Stimulated activated CD4-positive, alpha-beta T cell treated with anti-CD3 and anti-CD28 coated beads, Interleukin-15, amount 100 ng/mL, for 48 hours (primary cell): Measurements from ENCODE around the gene RASAL2.

Experiments
- DNase-seq, 2 donors: peaks; one replicate each; pipeline ENCODE4 v3.0.0-alpha.2; 2020; ENCODE audit warnings: low read depth in 2 of 2

RASAL2 gene

DNA sequence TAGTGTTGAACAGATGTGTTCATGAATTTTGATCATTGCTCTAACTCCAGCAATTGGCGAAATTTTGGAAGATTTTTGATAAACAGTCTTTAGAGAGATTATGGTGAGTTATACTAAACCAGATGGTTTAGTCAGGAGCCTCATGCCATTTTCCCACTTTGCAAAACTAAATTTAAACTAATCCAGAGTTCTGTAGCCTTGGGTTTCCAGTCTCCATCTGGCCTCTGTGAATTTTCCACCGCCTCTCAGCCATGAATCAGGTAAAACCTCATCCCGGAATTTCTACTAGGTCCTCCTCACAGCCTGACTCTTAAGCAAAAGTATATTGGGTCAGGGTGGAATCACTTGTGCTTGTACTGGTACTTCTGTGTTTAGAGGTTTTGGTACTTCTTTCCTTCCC is 358.1 kb downstream of the RASAL2 start:
- DNase-seq = no peak

- no peak for DNase-seq
Observed at GRCh38 chr1:178456472-178456871, 362.6 kb downstream of the RASAL2 start.

GRCh38 chr1:178457651-178458050 is 363.7 kb downstream of the RASAL2 start:
- no peak for DNase-seq

DNA sequence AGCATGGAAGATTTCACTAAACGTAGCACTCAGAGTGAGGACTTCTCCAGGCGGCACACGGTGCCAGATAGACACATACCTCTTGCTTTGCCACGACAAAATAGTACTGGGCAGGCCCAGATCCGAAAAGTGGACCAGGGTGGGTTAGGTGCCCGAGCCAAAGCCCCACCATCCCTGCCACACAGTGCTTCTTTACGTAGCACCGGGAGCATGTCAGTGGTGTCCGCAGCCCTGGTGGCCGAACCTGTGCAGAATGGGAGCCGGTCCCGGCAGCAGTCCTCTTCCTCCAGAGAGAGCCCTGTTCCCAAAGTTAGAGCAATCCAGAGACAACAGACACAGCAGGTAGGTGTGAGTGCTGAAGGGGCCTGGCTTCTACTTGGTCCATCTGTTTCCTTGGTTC is 364.3 kb downstream of the RASAL2 start:
- no peak for DNase-seq

GRCh38 chr1:178461104-178461503 is 367.2 kb downstream of the RASAL2 start:
- no peak for DNase-seq

GRCh38 chr1:178461701-178462100 is 367.8 kb downstream of the RASAL2 start:
- no peak for DNase-seq

DNA sequence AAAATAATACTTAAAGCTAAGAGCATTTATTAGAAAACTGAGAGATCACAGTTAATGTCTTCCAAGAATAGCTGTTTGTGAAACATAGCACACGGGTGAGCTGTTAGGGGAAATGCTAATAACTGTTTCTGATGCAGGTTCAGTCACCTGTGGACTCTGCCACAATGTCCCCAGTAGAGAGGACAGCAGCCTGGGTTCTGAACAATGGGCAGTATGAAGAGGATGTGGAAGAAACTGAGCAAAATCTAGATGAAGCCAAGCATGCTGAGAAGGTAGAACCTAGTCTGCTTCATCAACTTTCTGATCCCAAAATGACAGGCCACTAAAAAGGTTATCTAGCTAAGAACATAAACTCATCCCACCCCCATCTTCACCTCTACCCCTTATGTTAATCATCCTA is 370.2 kb downstream of the RASAL2 start:
- no peak for DNase-seq

GRCh38 chr1:178464566-178464965 is 370.7 kb downstream of the RASAL2 start:
- DNase-seq = no peak

GRCh38 chr1:178465011-178465410 is 371.1 kb downstream of the RASAL2 start:
- DNase-seq = no peak

DNA sequence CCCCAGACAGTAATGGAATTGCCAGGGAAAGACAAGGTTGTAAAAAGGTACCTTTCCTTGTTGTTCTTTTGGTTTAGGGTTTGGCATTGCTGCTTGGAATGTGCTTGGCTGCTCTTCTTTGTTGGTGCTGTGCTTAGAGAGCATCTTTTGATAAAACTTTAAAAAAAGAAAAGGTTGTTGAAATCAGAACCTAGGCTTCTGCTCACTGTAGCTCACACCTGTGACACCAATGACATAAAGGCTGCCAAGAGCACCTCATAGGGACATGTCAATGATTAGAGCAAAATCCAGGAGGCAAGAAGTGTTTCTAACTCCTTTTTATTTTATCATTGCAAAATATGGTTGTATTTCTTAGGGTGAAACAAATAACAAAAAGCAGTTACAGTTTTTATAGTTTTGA is 373.9 kb downstream of the RASAL2 start:
- DNase-seq = no peak

GRCh38 chr1:178470411-178470960 is 376.6 kb downstream of the RASAL2 start:
- no peak for DNase-seq

DNA sequence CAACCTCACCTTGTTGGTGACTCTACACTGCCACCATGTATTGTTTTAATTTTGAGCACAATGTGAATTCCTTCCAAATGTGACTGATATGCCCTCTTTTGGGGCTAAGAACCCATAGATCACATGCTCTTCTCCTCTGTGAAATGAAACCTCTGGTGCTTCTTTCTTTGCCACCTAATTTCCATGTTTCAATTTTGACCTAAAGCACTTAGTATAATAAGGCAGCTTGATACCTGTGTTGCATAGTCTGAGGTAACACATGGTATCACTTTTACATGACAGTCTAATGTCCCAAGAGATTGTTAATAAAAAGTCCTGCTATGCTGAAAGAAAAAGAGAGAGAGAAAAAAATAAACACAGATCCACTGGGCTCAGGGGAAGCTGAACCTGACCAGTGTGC is 378.6 kb downstream of the RASAL2 start:
- no peak for DNase-seq

DNA sequence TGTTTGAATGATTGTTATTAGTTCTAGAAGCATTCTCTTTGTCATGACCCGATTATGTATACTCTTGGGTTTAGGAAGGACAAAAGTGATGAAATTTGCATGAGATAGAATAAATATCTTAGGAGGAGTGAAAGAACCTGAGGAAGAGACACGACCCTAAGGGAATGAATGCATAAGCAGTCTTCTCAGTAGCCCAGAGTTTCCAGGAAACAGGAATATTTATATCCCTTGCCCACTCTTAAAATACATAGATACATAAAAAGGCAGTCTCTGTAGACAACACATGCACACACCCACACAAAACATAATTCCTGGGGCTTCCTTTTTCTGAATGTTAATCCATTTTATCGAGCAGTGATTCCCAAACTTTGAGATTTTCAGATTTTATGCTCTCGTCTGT is 383.5 kb downstream of the RASAL2 start:
- DNase-seq = no peak

DNA sequence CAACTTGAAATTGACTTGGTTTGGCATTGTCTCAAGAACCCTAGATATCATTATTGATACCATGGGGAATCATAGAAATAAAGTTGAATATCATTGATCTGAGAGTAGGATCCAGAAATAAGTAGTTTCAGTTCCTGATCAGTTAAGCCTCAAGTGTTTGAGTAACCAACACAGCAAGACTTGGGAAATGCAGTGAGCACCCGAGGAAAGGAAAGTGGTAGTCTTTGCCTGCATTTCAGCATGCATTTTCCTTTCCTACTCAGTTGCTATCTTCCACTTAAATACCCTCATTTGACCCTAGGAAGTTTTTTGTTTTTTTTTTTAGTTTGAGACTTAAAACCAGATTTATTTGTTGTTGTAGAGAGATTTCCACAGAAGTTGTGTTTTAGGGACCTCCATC is 383.9 kb downstream of the RASAL2 start:
- DNase-seq = no peak

GRCh38 chr1:178483251-178483957 is 389.5 kb downstream of the RASAL2 start:
- no peak for DNase-seq

GRCh38 chr1:178484698-178485225 is 390.9 kb downstream of the RASAL2 start:
- no peak for DNase-seq

- no peak for DNase-seq
Observed at GRCh38 chr1:178485541-178485981, 391.7 kb downstream of the RASAL2 start.

DNA sequence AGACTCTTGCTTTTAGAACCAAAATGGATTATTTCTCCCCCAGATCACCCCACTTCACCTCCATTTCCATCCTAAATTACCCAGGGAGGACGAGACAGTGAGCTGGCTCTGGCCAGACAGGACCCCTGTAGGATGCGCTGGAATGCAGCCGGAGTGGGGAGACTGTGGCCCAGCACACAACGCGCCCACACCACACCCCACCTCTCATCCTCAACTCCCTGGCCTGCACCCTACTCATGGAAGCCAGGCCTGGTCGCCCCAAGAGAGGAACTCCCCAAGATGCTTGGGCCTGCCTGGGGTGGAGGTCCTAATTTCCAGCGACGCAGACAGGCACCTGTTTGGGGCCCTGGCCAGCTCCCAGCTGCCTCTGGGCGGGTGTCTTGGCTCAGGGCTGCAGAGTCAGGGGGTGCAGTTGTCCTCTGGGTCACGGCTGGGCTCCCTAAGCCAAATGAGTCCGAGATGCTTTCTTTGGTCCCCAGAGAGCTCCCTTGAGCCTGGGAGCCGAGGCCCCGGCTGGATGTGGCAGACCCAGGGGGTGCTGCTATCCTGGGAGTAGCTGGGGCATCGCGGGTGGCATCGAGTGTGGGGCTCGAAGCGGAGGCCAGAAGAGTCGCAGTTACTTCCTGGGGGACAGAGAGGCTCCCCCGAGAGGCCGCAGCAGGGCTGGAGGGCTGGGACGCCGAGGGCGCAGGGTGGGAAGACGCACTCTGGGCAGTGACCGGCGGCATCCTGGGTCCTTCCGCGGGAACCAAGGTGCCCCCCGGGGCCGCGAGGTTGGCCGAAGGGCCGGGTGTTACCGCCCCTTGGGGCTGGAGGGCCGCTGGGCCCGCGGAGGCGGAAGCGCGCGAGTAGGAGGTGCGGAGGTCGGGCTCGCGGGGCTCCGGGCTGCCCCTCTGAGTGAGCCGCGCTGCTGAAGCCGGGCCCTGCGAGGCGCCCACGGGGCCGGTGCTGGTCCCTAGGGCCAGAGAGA is 392.5 kb downstream of the RASAL2 start:
- no peak for DNase-seq

DNA sequence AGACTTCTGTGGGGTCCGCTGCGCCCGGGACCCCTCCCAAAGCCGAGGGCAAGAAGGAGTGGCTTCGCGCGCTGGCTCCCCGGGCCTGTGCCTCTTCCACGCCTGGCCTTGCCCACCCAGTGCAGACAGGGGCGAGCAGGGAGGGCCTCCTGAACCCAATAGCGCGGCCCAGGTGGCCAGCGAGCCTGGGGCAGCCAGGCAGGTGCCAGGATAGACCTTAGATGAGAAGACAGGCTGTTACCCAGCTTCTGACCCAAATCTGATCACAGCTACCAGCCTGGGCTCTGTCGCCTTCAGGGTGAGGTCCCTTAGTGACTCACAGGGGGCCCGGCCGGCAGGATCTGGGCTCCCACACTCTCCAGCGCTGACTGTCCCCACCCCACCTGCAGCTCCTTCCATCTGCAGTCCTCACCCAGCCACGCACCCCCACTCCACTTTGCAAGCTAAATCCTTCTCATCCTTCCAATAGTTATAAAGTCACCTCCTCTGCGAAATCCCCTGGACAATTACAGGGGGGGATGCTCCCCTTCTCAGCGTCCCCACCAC is 393.2 kb downstream of the RASAL2 start:
- DNase-seq = no peak

DNA sequence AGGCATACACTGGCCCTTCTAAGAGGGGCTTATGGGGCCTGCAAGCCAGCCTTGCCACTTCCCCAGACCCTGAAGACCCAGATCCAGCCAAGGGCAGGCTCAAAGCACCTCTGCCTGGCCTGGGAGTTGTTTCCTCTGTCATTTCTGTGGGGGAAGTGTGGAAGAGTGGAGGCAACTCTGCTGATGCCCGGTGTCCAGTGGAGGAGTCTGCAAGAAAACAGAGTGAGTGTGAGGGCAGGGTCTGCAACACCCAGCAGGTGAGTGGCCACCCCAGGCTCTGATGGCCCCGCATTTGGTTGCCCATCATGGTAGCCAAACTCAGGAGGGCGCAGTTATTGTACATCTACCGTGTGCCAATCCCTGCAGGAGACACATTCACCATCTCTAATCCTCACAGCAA is 394.5 kb downstream of the RASAL2 start:
- no peak for DNase-seq

DNA sequence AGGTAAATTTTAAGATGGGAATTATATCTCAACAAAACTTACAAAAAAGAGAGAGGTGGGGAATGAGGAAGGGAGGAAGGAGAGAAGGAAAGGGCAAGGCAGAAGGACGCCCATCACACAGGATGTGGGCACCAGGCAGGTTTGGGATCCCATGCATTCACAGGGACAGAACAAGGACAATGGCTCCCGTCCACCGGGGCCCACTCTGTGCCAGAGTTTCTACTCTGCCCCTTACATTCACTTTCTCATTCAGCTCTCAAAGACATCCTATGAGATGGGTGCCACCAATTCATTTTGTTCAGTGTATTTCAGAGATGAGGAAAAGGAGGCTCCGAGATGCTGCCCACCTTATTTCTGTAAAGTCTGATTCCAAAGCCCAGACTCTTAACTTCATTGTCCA is 395.5 kb downstream of the RASAL2 start:
- no peak for DNase-seq

DNA sequence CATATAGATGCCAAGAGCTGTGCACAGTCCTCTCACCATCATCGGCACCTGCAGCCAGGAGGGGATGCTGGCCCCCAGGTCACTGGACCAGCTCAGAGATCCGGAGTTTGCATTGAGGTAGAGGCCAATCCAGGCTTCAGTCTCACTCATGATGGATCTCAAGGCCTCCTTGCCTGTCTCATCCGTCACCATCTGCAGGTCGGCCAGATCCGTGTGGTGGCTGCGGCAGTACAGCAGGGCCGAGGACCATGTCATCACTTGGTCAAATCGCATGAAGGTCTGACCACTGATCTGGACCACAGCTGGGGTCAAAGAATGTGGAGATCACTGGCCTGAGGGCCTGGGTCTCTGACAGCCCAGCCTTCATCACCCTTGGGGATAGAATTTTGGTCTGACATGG is 396.2 kb downstream of the RASAL2 start:
- DNase-seq = no peak
